HepG2 (cell line): ENCODE data around the gene TAF13. TPM values are rescaled to one million over a fixed set of nuclear protein-coding genes. Genes with fewer than 3 reads are reported as not detected.

Experiments used
- ATAC-seq: fragments of 200-7000 bp; cut with Tn5 transposase; 3 replicates; pipeline ENCODE4 v1.9.1; 2020; ENCODE audit warnings: mild to moderate bottlenecking, moderate library complexity
- BruUV-seq: library from RNA; stranded (reverse); fragments of 400-500 nt; replicated peaks from 2 replicates; lab custom pipeline; 2021; lab: Mats Ljungman, UMichigan
- CTCF ChIA-PET: fragments of 300-600 bp; formaldehyde crosslinking; extraction: SDS; loops from one replicate; lab custom pipeline; 2021; ENCODE audit warnings: low total read pairs, inconsistent platforms, low intra/inter-chr PET ratio; lab: Yijun Ruan, JAX
- POLR2A ChIA-PET: fragments of 350-600 bp; sonication (Branson Sonifier 250); formaldehyde crosslinking; loops from one replicate; lab custom pipeline; 2020; ENCODE audit warnings: antibody characterized with exemption, inconsistent platforms; lab: Yijun Ruan, JAX
- DNase-seq: peaks from one replicate; pipeline ENCODE4 v3.0.0-alpha.2; 2015; ENCODE audit warnings: low spot score
- FAIRE-seq: peaks from 3 replicates; lab custom pipeline; 2011; peaks lifted over from hg19 to GRCh38; lab: Jason Lieb, UNC
- H2AFZ ChIP-seq: one replicate; pipeline ENCODE4 v1.6.1; 2011; ENCODE audit warnings: low read length, inconsistent platforms
- H3K27ac ChIP-seq: fragments of 300-600 bp; 3 replicates; pipeline ENCODE4 v1.8.0; 2011; ENCODE audit warnings: mixed run types, mild to moderate bottlenecking, mixed read lengths, low read length, inconsistent platforms; ENCODE audit not compliant: insufficient read depth; ENCODE audit errors: extremely low read length
- H3K27me3 ChIP-seq, 2 experiments: fragments of 200-600 bp in 1 of 2; 2 replicates in 1 of 2; 3 replicates in 1 of 2; pipeline versions ENCODE4 v1.6.0 to v1.8.0; 2011; ENCODE audit warnings: low read length in 2 of 2, mild to moderate bottlenecking in 2 of 2, moderate library complexity in 2 of 2, inconsistent platforms in 1 of 2; ENCODE audit not compliant: insufficient read depth in 2 of 2, control insufficient read depth in 1 of 2
- H3K36me3 ChIP-seq, 2 experiments: fragments of 200-600 bp in 1 of 2; replicated peaks in 1 of 2; 2 replicates in 1 of 2; 3 replicates in 1 of 2; pipeline versions ENCODE4 v1.5.1 to v1.8.0; 2011; ENCODE audit warnings: low read length in 2 of 2, inconsistent platforms in 1 of 2; ENCODE audit not compliant: insufficient read depth in 2 of 2, control insufficient read depth in 1 of 2
- H3K4me1 ChIP-seq: 2 replicates; pipeline ENCODE4 v1.5.1; 2012; ENCODE audit warnings: low read length, inconsistent platforms; ENCODE audit not compliant: insufficient read depth
- H3K4me2 ChIP-seq: 2 replicates; pipeline ENCODE4 v1.6.0; 2011; ENCODE audit warnings: low read depth, low read length, inconsistent platforms
- H3K4me3 ChIP-seq, 3 experiments: fragments of 200-600 bp in 1 of 3; sonication (generic), shearing (Covaris generic) in 1 of 3; replicated peaks in 1 of 3; 2 replicates each; pipeline ENCODE4 v1.5.1; 2011 to 2016; ENCODE audit warnings: low read length in 3 of 3, inconsistent platforms in 2 of 3, low read depth in 2 of 3, mild to moderate bottlenecking in 2 of 3, control low read depth in 1 of 3, mixed read lengths in 1 of 3; ENCODE audit not compliant: insufficient read depth in 1 of 3
- H3K79me2 ChIP-seq: one replicate; pipeline ENCODE4 v1.6.1; 2011; ENCODE audit warnings: low read length, inconsistent platforms; ENCODE audit not compliant: insufficient read depth
- H3K9ac ChIP-seq: 2 replicates; pipeline ENCODE4 v1.6.0; 2011; ENCODE audit warnings: mild to moderate bottlenecking, low read depth, low read length, inconsistent platforms; ENCODE audit not compliant: insufficient read depth
- H3K9me3 ChIP-seq: 2 replicates; pipeline ENCODE4 v1.5.1; 2012; ENCODE audit warnings: mild to moderate bottlenecking, low read length
- H4K20me1 ChIP-seq: 2 replicates; pipeline ENCODE4 v1.6.0; 2011; ENCODE audit warnings: inconsistent platforms, mild to moderate bottlenecking, low read length, moderate library complexity; ENCODE audit not compliant: insufficient read depth
- SIX4 ChIP-seq: sonication (generic); formaldehyde crosslinking; IDR thresholded peaks from 2 replicates; pipeline ENCODE4 v1.4.0; 2020; ENCODE audit warnings: missing genetic modification reagents
- SUZ12 ChIP-seq: fragments of 150-350 bp; IDR thresholded peaks from 2 replicates; pipeline ENCODE4 v1.6.1; 2014; ENCODE audit warnings: low read depth, low read length
- ZNF460 ChIP-seq: sonication (generic); formaldehyde crosslinking; IDR thresholded peaks from 2 replicates; pipeline ENCODE4 v1.5.1; 2020; ENCODE audit warnings: missing genetic modification reagents, mild to moderate bottlenecking, borderline replicate concordance
- ZNF674 ChIP-seq: sonication (generic); formaldehyde crosslinking; IDR thresholded peaks from 2 replicates; pipeline ENCODE4 v1.5.0; 2020; ENCODE audit warnings: low read depth, mild to moderate bottlenecking, missing genetic modification reagents
- WGBS: methylation state at CpG from one replicate; pipeline ENCODE4 v1.1.6; 2017; ENCODE audit warnings: low lambda C conversion rate; 5-methylcytosine and 5-hydroxymethylcytosine counted together
- in situ Hi-C: cut with HindIII; loops from 2 replicates; pipeline ENCODE4 v1.10.0; 2017; ENCODE audit warnings: low pct_unique_long_range_greater_than_20kb; ENCODE audit not compliant: extremely low pct_ligation_motif_present
- intact Hi-C: fragments of 100-400 bp; cut with micrococcal nuclease; formaldehyde crosslinking; loops from one replicate; pipeline ENCODE4 v1.10.0; 2022; ENCODE audit not compliant: unreplicated experiment
- polyA plus RNA-seq, 8 experiments: library from polyadenylated mRNA; depleted of rRNA in 3 of 8; stranded (reverse) in 7 of 8; unstranded in 1 of 8; fragments of >200 nt; fragmentation: Illumina TruSeq in 4 of 8; extraction: Trizol in 4 of 8; gene quantifications; 2 replicates each; pipeline versions ENCODE4 v1.2.1 to v1.2.3, GENCODE V29; 2011 to 2016; ENCODE audit warnings: low read depth in 4 of 8, missing spikeins in 1 of 8, mixed read lengths in 1 of 8; ENCODE audit not compliant: insufficient read depth in 1 of 8
- total RNA-seq, 5 experiments: library from RNA; depleted of rRNA; stranded (reverse); fragments of >200 nt; fragmentation: Illumina TruSeq; extraction: Trizol; gene quantifications; 2 replicates each; pipeline ENCODE4 v1.2.3, GENCODE V29; 2016; ENCODE audit warnings: low read depth in 1 of 5
- TF ChIP-seq, protein P1 (sequence below): sonication (generic); formaldehyde crosslinking; conservative IDR thresholded peaks from 2 replicates; pipeline ENCODE4 v1.8.0; 2022; ENCODE audit warnings: missing genetic modification reagents
- TF ChIP-seq, protein P2 (sequence below): sonication (generic); formaldehyde crosslinking; IDR thresholded peaks from 2 replicates; pipeline ENCODE4 v1.4.0; 2020; ENCODE audit warnings: missing genetic modification reagents

Gene TAF13
- total and polyA plus RNA-seq, 2 of the 13 experiments (the other 11 are each of a cell fraction or from before 2014, with no cell fraction given), result 11.5 to 36.3 TPM

DNA sequence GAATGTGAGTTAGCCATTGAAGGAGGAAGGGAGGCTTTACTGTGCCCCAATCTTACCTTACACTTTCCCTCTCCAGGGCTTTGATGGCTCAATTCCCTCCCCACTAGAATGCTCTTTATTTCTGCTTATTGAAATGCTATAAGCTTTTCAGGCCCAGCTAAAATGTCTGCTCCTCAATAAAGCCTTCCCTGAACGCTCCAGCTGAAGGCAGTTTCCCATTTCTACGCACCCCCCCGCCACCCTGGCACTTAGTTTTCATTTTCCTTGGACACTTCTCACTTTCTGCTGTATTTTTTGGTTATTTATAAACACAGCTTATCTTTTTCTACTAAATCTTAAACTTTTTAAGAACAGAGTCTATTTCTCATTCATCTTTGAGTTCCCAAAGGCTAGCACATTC, 7.7 kb upstream of the TAF13 start:
- FAIRE-seq (no peak), ATAC-seq (no peak), DNase-seq (no peak)
- H3K27me3 ChIP-seq, result no peaks in the 10 kb centered on the region
- peaks cover 45% of the 10 kb centered on the region for H3K4me1 ChIP-seq
- peak overlapping the region; percentile 21 for H3K27ac ChIP-seq
- POLR2A ChIA-PET, result interaction anchor here (1.0 to 4.0 kb wide), 3 partner anchors 17 to 130 kb away, joined by 3 to 26 read pairs (median 4); partner anchors contain the start of genes SARS1 and WDR47
- H3K9ac ChIP-seq, result no peak overlapping the region
- no peaks in the 10 kb centered on the region for H3K79me2 ChIP-seq
- H2AFZ ChIP-seq, result no peak overlapping the region
- intact Hi-C loops, result no loop called here
- no peaks in the 10 kb centered on the region for H3K9me3 ChIP-seq
- CTCF ChIA-PET, result no interaction called here
- in situ Hi-C loops, result no loop called here
- no TSS peak for BruUV-seq
- H3K4me2 ChIP-seq, result peak overlapping the region; percentile 74
- WGBS, result 75% methylated on average over 3 of the region's 3 CpGs
- TF ChIP-seq, protein P1, sequence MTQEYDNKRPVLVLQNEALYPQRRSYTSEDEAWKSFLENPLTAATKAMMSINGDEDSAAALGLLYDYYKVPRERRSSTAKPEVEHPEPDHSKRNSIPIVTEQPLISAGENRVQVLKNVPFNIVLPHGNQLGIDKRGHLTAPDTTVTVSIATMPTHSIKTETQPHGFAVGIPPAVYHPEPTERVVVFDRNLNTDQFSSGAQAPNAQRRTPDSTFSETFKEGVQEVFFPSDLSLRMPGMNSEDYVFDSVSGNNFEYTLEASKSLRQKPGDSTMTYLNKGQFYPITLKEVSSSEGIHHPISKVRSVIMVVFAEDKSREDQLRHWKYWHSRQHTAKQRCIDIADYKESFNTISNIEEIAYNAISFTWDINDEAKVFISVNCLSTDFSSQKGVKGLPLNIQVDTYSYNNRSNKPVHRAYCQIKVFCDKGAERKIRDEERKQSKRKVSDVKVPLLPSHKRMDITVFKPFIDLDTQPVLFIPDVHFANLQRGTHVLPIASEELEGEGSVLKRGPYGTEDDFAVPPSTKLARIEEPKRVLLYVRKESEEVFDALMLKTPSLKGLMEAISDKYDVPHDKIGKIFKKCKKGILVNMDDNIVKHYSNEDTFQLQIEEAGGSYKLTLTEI (CRISPR knock-in tag), result no peak
- TF ChIP-seq, protein P2, sequence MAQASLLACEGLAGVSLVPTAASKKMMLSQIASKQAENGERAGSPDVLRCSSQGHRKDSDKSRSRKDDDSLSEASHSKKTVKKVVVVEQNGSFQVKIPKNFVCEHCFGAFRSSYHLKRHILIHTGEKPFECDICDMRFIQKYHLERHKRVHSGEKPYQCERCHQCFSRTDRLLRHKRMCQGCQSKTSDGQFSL, result no peak
- no peak overlapping the region for H3K4me3 ChIP-seq
- H4K20me1 ChIP-seq, result no peaks in the 10 kb centered on the region
- H3K36me3 ChIP-seq, result no peaks in the 10 kb centered on the region

DNA sequence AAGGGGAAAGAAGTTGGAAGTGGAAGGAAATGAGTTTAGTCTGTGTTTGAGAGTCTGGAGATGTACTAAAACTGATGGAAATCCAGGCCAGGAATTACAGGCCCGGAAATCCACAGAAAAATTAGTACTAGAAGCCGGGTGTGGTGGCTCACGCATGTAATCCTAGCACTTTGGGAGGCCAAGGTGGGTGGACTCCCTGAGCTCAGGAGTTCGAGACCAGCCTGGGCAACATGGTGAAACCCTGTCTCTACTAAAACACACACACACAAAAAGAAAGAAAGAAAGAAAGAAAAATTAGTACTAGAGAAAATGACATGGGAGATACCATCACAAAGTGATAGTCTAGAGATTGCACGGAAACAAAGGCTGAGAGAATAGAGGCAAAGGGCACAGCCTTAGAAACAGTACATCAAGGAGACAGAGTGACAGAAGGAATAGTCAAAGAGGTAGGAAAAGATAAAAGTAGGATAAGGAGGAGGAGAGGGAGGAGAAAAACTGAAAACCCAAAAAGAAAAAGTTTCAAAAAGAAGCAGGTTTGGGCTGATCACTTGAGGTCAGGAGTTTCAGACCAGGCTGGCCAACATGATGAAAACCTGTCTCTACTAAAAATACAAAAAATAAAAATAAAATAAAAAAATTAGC, 4.8 kb upstream of the TAF13 start:
- H3K27ac ChIP-seq, result peak overlapping the region; percentile 52
- FAIRE-seq (no peak), DNase-seq (no peak), ATAC-seq (no peak)
- H2AFZ ChIP-seq, result peak overlapping the region; percentile 100
- in situ Hi-C loops, result no loop called here
- intact Hi-C loops, result no loop called here
- H3K27me3 ChIP-seq, result no peaks in the 10 kb centered on the region; a peak in 2 of 5 replicates
- H3K4me1 ChIP-seq, result peaks cover 58% of the 10 kb centered on the region
- peak overlapping the region; percentile 1 to 50 (median 46); a peak in 2 of 6 replicates for H3K4me3 ChIP-seq
- WGBS, result 58% methylated on average over 5 of the region's 5 CpGs
- H3K9ac ChIP-seq, result peak overlapping the region; percentile 63
- peak overlapping the region; percentile 77 for H3K4me2 ChIP-seq
- TF ChIP-seq ZNF460 (peak; percentile 65), SUZ12 (no peak), SIX4 (CRISPR knock-in tag) (no peak), ZNF674 (CRISPR knock-in tag) (no peak)
- no peaks in the 10 kb centered on the region for H3K9me3 ChIP-seq
- no peaks in the 10 kb centered on the region for H4K20me1 ChIP-seq
- H3K36me3 ChIP-seq, result no peaks in the 10 kb centered on the region
- CTCF ChIA-PET, result no interaction called here
- POLR2A ChIA-PET, result interaction anchor here (1.0 to 1.3 kb wide), 2 partner anchors 10 to 20 kb away, joined by 4 to 8 read pairs; partner anchors contain the start of gene TMEM167B
- H3K79me2 ChIP-seq, result peaks cover 2% of the 10 kb centered on the region
- no TSS peak for BruUV-seq
